HG03575 (cell line): ENCODE results near the gene ACAP3.

Experiments
- ATAC-seq: cut with Tn5 transposase; IDR thresholded peaks from one replicate; pipeline ENCODE4 v1.9.1; 2021; ENCODE audit not compliant: unreplicated experiment, insufficient number of reproducible peaks, low FRiP score; ENCODE audit errors: extremely low read depth

The ACAP3 gene

GRCh38 chr1:1275836-1276235 is 31.9 kb downstream of the ACAP3 start:
- no peak for ATAC-seq

- ATAC-seq, result no peak
These were observed 32.7 kb downstream of the ACAP3 start for GRCh38 chr1:1274931-1275431.

- ATAC-seq, result no peak
These were observed 33.3 kb downstream of the ACAP3 start for GRCh38 chr1:1274299-1274930.

- ATAC-seq, result no peak
These were observed 34.0 kb downstream of the ACAP3 start, which contains the start of gene UBE2J2 for GRCh38 chr1:1273512-1274298. UBE2J2 (minus strand) TSS chr1:1273854; CDS start chr1:1267992, 5,862 bp downstream.

GRCh38 chr1:1273209-1273511 is 34.6 kb downstream of the ACAP3 start:
- ATAC-seq, result no peak

- ATAC-seq, result no peak
These were observed 35.2 kb downstream of the ACAP3 start for GRCh38 chr1:1272341-1273208.

GRCh38 chr1:1270813-1271212 is 36.9 kb downstream of the ACAP3 start:
- ATAC-seq, result no peak

- no peak for ATAC-seq
These were observed 39.4 kb downstream of the ACAP3 start for GRCh38 chr1:1268284-1268682.

GRCh38 chr1:1267488-1268283 is 40.0 kb downstream of the ACAP3 start:
- no peak for ATAC-seq

GRCh38 chr1:1264868-1265272 is 42.9 kb downstream of the ACAP3 start:
- no peak for ATAC-seq

- no peak for ATAC-seq
These were observed 43.7 kb downstream of the ACAP3 start for GRCh38 chr1:1264026-1264425.

- ATAC-seq, result no peak
These were observed 45.0 kb downstream of the ACAP3 start for GRCh38 chr1:1262758-1263157.

- ATAC-seq, result no peak
These were observed 45.7 kb downstream of the ACAP3 start for GRCh38 chr1:1262071-1262470.

- ATAC-seq, result no peak
These were observed 46.7 kb downstream of the ACAP3 start for GRCh38 chr1:1260843-1261560.

GRCh38 chr1:1259951-1260600 is 47.7 kb downstream of the ACAP3 start:
- no peak for ATAC-seq

GRCh38 chr1:1259540-1259939 is 48.2 kb downstream of the ACAP3 start:
- no peak for ATAC-seq

- no peak for ATAC-seq
These were observed 48.6 kb downstream of the ACAP3 start for GRCh38 chr1:1259119-1259488.
